GM10266 (cell line): ENCODE measurements around the gene FYB1.

Experiments
- DNase-seq: peaks from one replicate; pipeline ENCODE4 v3.0.0; 2012; ENCODE audit errors: extremely low spot score
- CTCF ChIP-seq: IDR thresholded peaks from 2 replicates; pipeline ENCODE4 v1.5.1; 2012; ENCODE audit warnings: mild to moderate bottlenecking, low read depth; ENCODE audit not compliant: control insufficient read depth, insufficient read depth; ENCODE audit errors: missing control alignments

Gene FYB1

GRCh38 chr5:39191216-39191615 lies 28.1 kb downstream of the FYB1 start:
- DNase-seq = no peak
- no peak for TF ChIP-seq CTCF

- no peak for DNase-seq
- no peak for TF ChIP-seq CTCF
Measured at GRCh38 chr5:39190311-39191102, 28.9 kb downstream of the FYB1 start.

GRCh38 chr5:39189292-39189955 lies 29.9 kb downstream of the FYB1 start:
- no peak for DNase-seq
- no peak for TF ChIP-seq CTCF

GRCh38 chr5:39187831-39188731 lies 31.3 kb downstream of the FYB1 start:
- TF ChIP-seq CTCF = no peak
- DNase-seq = no peak

GRCh38 chr5:39186722-39187539 lies 32.4 kb downstream of the FYB1 start:
- TF ChIP-seq CTCF = no peak
- DNase-seq = no peak

GRCh38 chr5:39186289-39186688 lies 33.1 kb downstream of the FYB1 start:
- TF ChIP-seq CTCF = no peak
- no peak for DNase-seq
